Measurements from ENCODE around the gene MPDZ. TPM values are rescaled to one million over a fixed set of nuclear protein-coding genes. Genes with fewer than 3 reads are reported as not detected.
A peak's percentile ranks its signal among the peaks of the same experiment; 100 is the strongest.

MPDZ gene
- total and polyA plus RNA-seq, 2 of the 13 experiments (the other 11 are each of a cell fraction or from before 2014, with no cell fraction given) = 12.4 to 14.7 TPM

DNA sequence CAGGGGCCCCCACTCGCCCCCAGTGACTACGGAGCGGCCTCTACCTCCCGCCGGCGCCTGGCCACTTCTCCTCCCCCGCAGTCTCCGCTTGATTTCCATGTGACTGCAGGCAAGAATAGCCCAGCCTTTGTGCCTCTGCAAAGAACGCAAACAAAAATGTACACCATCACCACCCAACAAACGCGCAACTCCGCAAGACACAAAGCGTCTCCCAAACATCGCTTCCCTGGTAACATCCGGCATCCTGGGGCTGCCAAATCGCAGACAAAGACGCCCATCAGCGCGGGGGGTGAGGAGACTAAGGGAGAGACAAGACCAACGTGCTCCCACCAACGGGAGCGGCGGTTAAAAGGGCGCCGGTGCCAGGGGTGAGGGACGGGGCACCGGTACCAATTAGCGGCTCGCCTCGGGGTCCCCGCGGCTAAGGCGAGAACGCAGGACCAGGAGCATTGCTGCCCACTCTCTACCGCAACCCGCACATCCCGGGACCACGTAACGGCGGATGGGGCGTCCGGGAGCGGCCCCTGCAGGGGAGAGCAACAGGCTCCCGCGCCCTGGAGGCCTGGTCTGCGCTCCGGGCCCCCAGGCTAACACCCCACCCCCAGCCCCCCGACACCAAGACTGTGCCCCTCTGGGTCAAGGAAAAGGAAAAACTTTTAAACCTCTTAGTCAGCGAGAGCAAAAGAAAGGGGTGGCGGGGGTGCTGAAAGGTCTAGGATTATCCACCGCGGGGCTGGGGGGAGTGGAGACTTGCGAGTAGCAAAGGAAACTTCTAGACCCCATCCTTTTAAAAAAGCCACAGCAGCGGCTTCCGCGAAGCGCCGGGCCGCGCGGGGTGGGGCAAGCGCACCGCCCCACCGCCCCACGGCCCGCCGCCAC is 885 bp downstream of the MPDZ start (continued):
- TF ChIP-seq GPN1 (CRISPR knock-in tag; IDR thresholded peaks at IDR 0.05; ENCODE audit: borderline replicate concordance) (no peak), SKI (IDR thresholded peaks at IDR 0.05; ENCODE audit: partially characterized antibody) (no peak), LCORL (IDR thresholded peaks at IDR 0.05) (no peak), LCORL (CRISPR knock-in tag; IDR thresholded peaks at IDR 0.05) (0 out of 2 replicates have a peak, but pooled peaks have one; percentile 34), NR2F2 (IDR thresholded peaks at IDR 0.05; ENCODE audit: borderline replicate concordance, low read depth) (no peak), SIX4 (CRISPR knock-in tag; IDR thresholded peaks at IDR 0.05) (no peak), DNMT3B (CRISPR knock-in tag; conservative IDR thresholded peaks at IDR 0.05) (0 out of 2 replicates have a peak, but pooled peaks have one; percentile 36), TFAP4 (IDR thresholded peaks at IDR 0.05; ENCODE audit: borderline replicate concordance, low read depth) (0 out of 2 replicates have a peak, but pooled peaks have one; percentile 14), CBX1 (IDR thresholded peaks at IDR 0.05; ENCODE audit: low read depth) (no peak), CEBPG (CRISPR knock-in tag; IDR thresholded peaks at IDR 0.05) (no peak), HOXA7 (CRISPR knock-in tag; IDR thresholded peaks at IDR 0.05) (no peak), HDAC1 (CRISPR knock-in tag; IDR thresholded peaks at IDR 0.05) (peak; percentile 20; the same call in 1 of the 2 replicates), NFYB (CRISPR knock-in tag; IDR thresholded peaks at IDR 0.05) (no peak), TGIF2 (CRISPR knock-in tag; IDR thresholded peaks at IDR 0.05) (no peak), ZFX (CRISPR knock-in tag; IDR thresholded peaks at IDR 0.05; ENCODE audit: low read depth) (peak; percentile 47), NCOA1 (CRISPR knock-in tag; IDR thresholded peaks at IDR 0.05) (no peak), SNAPC5 (CRISPR knock-in tag; IDR thresholded peaks at IDR 0.05; ENCODE audit: borderline replicate concordance) (0 out of 2 replicates have a peak, but pooled peaks have one; percentile 41), ZNF451 (CRISPR knock-in tag; IDR thresholded peaks at IDR 0.05) (no peak), HNF4A (CRISPR knock-in tag; IDR thresholded peaks at IDR 0.05) (no peak), FOXM1 (CRISPR knock-in tag; IDR thresholded peaks at IDR 0.05) (no peak), XBP1 (CRISPR knock-in tag; IDR thresholded peaks at IDR 0.05) (no peak)
- TF ChIP-seq, protein P1, sequence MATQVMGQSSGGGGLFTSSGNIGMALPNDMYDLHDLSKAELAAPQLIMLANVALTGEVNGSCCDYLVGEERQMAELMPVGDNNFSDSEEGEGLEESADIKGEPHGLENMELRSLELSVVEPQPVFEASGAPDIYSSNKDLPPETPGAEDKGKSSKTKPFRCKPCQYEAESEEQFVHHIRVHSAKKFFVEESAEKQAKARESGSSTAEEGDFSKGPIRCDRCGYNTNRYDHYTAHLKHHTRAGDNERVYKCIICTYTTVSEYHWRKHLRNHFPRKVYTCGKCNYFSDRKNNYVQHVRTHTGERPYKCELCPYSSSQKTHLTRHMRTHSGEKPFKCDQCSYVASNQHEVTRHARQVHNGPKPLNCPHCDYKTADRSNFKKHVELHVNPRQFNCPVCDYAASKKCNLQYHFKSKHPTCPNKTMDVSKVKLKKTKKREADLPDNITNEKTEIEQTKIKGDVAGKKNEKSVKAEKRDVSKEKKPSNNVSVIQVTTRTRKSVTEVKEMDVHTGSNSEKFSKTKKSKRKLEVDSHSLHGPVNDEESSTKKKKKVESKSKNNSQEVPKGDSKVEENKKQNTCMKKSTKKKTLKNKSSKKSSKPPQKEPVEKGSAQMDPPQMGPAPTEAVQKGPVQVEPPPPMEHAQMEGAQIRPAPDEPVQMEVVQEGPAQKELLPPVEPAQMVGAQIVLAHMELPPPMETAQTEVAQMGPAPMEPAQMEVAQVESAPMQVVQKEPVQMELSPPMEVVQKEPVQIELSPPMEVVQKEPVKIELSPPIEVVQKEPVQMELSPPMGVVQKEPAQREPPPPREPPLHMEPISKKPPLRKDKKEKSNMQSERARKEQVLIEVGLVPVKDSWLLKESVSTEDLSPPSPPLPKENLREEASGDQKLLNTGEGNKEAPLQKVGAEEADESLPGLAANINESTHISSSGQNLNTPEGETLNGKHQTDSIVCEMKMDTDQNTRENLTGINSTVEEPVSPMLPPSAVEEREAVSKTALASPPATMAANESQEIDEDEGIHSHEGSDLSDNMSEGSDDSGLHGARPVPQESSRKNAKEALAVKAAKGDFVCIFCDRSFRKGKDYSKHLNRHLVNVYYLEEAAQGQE (IDR thresholded peaks at IDR 0.05; ENCODE audit: borderline replicate concordance in 1 of 2, low read depth in 1 of 2, low read length in 2 of 2) = no peak
- TF ChIP-seq, protein P2, sequence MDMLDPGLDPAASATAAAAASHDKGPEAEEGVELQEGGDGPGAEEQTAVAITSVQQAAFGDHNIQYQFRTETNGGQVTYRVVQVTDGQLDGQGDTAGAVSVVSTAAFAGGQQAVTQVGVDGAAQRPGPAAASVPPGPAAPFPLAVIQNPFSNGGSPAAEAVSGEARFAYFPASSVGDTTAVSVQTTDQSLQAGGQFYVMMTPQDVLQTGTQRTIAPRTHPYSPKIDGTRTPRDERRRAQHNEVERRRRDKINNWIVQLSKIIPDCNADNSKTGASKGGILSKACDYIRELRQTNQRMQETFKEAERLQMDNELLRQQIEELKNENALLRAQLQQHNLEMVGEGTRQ (IDR thresholded peaks at IDR 0.05; ENCODE audit: low read depth, low read length) = no peak
- TF ChIP-seq, protein P2 (CRISPR knock-in tag; IDR thresholded peaks at IDR 0.05; ENCODE audit: borderline replicate concordance) = no peak
